Breast epithelium (tissue), 3 donors: Measurements from ENCODE around the gene PCMT1.

Source experiments
- POLR2A ChIP-seq: fragments of 450-650 bp; IDR thresholded peaks from one replicate; pipeline ENCODE4 v1.6.1; 2016; ENCODE audit warnings: antibody characterized with exemption, mild to moderate bottlenecking, moderate library complexity
- TF ChIP-seq, protein P1 (sequence below), 3 donors: fragments of 450-650 bp; IDR thresholded peaks; one replicate each; pipeline ENCODE4 v1.5.1; 2016 to 2017; ENCODE audit warnings: antibody characterized with exemption in 3 of 3, mild to moderate bottlenecking in 3 of 3, moderate library complexity in 3 of 3

- TF ChIP-seq, protein P1, sequence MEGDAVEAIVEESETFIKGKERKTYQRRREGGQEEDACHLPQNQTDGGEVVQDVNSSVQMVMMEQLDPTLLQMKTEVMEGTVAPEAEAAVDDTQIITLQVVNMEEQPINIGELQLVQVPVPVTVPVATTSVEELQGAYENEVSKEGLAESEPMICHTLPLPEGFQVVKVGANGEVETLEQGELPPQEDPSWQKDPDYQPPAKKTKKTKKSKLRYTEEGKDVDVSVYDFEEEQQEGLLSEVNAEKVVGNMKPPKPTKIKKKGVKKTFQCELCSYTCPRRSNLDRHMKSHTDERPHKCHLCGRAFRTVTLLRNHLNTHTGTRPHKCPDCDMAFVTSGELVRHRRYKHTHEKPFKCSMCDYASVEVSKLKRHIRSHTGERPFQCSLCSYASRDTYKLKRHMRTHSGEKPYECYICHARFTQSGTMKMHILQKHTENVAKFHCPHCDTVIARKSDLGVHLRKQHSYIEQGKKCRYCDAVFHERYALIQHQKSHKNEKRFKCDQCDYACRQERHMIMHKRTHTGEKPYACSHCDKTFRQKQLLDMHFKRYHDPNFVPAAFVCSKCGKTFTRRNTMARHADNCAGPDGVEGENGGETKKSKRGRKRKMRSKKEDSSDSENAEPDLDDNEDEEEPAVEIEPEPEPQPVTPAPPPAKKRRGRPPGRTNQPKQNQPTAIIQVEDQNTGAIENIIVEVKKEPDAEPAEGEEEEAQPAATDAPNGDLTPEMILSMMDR (IDR thresholded peaks at IDR 0.05): no peak
- no peak for TF ChIP-seq POLR2A
Measured at GRCh38 chr6:149777624-149778023, 28.1 kb downstream of the PCMT1 start.
